Measurements from ENCODE around the gene FCHO1.

GRCh38 chr19:17766543-17767131 lies 15.4 kb downstream of the FCHO1 start:
- TF ChIP-seq ELF4 (IDR thresholded peaks at IDR 0.05) (no peak), CTBP1 (IDR thresholded peaks at IDR 0.05; ENCODE audit: borderline replicate concordance) (no peak), ZNF384 (IDR thresholded peaks at IDR 0.05) (no peak; the same call in 1 of the 2 replicates), HDGF (IDR thresholded peaks at IDR 0.05; ENCODE audit: borderline replicate concordance) (no peak)

Measured in HEK293T (cell line).